ENCODE measurements around the gene RNF130. TPM values are rescaled to one million over a fixed set of nuclear protein-coding genes. Genes with fewer than 3 reads are reported as not detected.

Gene RNF130
- polyA plus RNA-seq, 1 donor from 2014 or later = 48.7 TPM

- Histone ChIP-seq H3K27me3 (ENCODE audit: insufficient read depth, low read depth, low read length) (no peaks in the 10 kb centered on the region), H3F3A (ENCODE audit: insufficient read depth, low read length, poor library complexity, severe bottlenecking) (no peaks in the 10 kb centered on the region), H2AFZ (ENCODE audit: low read depth, low read length) (no peak overlapping the region), H3K9me3 (ENCODE audit: low read length) (no peaks in the 10 kb centered on the region), H3K9me2 (ENCODE audit: insufficient read depth, low read length) (no peaks in the 10 kb centered on the region), H3K4me2 (ENCODE audit: low read length) (no peak overlapping the region), H3K36me3 (ENCODE audit: insufficient read depth, low read length) (no peaks in the 10 kb centered on the region), H3K27ac (ENCODE audit: low read length) (no peak overlapping the region), H4K20me1 (ENCODE audit: insufficient read depth) (no peaks in the 10 kb centered on the region), H3K9ac (ENCODE audit: low read length) (no peak overlapping the region), H3K4me3 (ENCODE audit: low read length) (no peak overlapping the region), H3K79me2 (replicated peaks; ENCODE audit: insufficient read depth, low read length) (peaks cover 8% of the 10 kb centered on the region)
- TF ChIP-seq MXI1 (conservative IDR thresholded peaks at IDR 0.05; ENCODE audit: poor library complexity, severe bottlenecking) (no peak), RAD21 (conservative IDR thresholded peaks at IDR 0.05) (no peak), EZH2 (IDR thresholded peaks at IDR 0.05; ENCODE audit: borderline replicate concordance, insufficient read depth, low read length, poor library complexity, severe bottlenecking) (no peak), POLR2AphosphoS5 (IDR thresholded peaks at IDR 0.05) (no peak), REST (IDR thresholded peaks at IDR 0.05; ENCODE audit: borderline replicate concordance) (no peak), SMC3 (conservative IDR thresholded peaks at IDR 0.05; ENCODE audit: poor library complexity) (no peak), TAF1 (IDR thresholded peaks at IDR 0.05; ENCODE audit: low read depth) (no peak), CTCF (IDR thresholded peaks at IDR 0.05; ENCODE audit: poor library complexity, severe bottlenecking) (no peak), EP300 (conservative IDR thresholded peaks at IDR 0.05; ENCODE audit: poor library complexity, severe bottlenecking) (no peak)
Measured at GRCh38 chr5:179905161-179905560, 166.4 kb downstream of the RNF130 start.

Small RNA genes within 50 kb of the gene (small RNA-seq; reads per million reads assigned to genes)
- gene MIR340 = 8,184 to 20,423 (median 15,334) reads per million in 3 experiments

Other genes with a start within 250 kb of the RNF130 start
- gene MRNIP, start 212.9 kb downstream of the RNF130 start, polyA plus RNA-seq = 121 and 155 TPM in 2 replicates
- gene TBC1D9B, start 163.9 kb downstream of the RNF130 start, polyA plus RNA-seq = 50.7 and 84.2 TPM in 2 replicates
- 1.6 and 5.3 TPM in 2 replicates for gene RASGEF1C, start 137.5 kb upstream of the RNF130 start, polyA plus RNA-seq
- 64.9 and 73.9 TPM in 2 replicates for gene MAPK9, start 220.3 kb upstream of the RNF130 start, polyA plus RNA-seq

Measured in neural cell (in vitro differentiated cells).